NCI-H226 (cell line): ENCODE measurements around the gene PELO.

ENCODE experiments used
- DNase-seq: peaks from one replicate; pipeline ENCODE4 v3.0.0-alpha.2; 2015

The PELO gene

DNA sequence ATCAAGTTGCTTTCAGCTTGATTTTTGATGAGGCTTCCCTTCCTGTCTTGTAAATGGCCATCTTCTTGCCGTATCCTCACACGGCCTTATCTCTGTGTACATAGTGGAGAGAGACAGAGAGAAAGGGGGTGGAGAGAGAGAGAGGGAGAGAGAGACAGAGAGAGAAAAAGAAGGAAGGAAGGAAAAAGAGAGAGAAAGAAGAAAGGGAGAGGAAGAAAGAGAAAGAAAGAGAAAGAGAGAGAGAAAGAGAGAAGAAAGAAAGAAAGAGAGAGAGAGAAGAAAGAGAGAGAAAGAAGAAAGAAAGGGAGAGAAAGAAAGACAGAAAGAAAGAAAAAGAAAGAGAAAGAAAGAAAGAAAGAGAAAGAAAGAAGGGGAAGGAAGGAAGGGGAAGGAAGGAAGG, 46.6 kb downstream of the PELO start:
- no peak for DNase-seq

DNA sequence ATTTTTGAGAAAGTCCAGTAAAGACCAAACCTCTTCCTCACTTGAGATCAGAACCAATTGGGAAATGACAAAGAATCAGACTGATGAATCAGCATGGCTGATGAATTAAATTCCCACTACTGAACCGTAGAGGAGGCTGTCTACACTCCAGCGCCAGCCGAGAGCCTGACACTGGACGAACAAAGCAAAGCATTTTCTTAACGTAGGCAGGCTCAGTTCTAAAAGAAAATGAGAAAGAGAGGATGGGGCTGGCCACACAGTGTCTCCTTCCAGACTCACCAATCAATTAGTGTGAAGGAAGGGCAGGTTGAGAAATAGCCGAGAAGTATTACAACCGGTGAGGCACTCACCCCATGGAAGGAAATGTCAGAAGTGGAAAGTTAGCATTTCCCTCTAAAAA, 49.4 kb downstream of the PELO start:
- no peak for DNase-seq
